GM18909 (cell line): Measurements from ENCODE around the gene AKR1C1.
A peak's percentile ranks its signal among the peaks of the same experiment; 100 is the strongest.
"Not testable (repeated sequence)": the region's sequence is repeated elsewhere in the genome, so short reads cannot be mapped to it uniquely, and the experiment has no call there.

Experiments used
- ATAC-seq: cut with Tn5 transposase; IDR thresholded peaks from one replicate; pipeline ENCODE4 v1.9.1; 2021; ENCODE audit warnings: mild to moderate bottlenecking; ENCODE audit not compliant: unreplicated experiment, poor library complexity

The AKR1C1 gene

DNA sequence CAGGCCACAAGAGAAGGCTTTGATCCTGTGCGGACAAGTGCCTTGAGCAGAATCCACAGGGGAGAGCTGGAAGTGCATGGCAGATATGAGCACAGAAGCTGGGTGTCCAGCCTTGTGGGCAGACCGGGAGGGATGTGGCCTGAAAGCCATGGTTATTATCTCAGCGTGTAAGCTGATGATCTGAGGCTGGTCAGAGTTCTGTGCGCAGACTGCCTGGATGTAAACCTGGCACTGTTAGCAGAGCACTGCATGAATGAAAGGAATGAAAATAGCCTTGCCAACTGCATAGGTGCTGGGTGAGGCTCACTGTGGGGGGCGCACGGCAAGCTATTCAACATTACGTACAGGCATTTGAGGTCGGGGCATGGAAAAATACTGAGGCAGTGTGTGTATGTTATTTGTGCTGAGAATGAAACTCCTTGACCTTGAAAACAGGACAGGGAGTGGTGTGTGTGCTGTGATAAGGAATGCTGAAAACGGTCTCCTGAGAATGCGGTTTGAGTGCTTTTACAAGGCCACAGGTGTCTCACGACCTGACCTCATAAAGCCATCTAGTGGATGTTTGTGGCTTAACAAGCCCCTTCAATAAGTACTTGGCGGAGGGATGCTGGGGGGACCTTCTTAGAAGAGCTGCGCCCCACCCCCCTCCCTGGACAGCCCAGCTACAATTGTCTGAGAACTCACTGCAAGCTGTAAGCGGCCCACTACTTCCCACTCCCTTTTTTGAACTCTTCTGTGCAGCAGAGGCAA lies 18.7 kb downstream of the AKR1C1 start:
- ATAC-seq: peak; percentile 68

- no peak for ATAC-seq
Measured at GRCh38 chr10:4982764-4983226, 19.6 kb downstream of the AKR1C1 start.

DNA sequence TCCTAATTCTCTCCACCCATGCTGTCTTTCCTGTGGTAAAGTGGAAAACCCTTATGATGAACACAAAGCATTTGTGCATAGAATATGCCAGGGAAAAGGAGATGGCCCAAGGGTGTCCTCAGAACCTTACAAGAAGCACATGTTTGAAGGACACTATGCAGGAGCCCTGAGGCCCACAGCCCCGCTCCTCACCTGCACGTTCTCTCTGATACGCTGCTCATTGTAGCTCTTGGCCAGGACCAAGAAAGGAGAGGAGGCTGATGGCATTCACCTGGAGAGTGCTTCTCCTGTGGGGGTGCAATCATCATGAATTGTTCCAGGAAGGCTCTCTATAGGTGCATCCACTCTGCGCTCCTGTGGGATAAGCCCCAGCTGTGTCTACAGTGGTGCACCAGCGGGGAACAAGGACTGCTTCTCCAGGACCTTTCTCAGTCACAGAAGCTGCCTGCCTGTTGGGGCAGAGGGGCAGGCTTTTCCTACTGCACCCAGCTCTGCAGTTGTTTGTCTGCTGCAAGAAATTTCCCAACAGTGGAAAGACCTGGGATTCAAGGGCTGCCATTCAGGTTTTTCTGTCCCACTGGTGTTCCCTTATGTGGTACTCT lies 20.5 kb downstream of the AKR1C1 start:
- ATAC-seq: no peak

GRCh38 chr10:4984223-4984622 lies 21.0 kb downstream of the AKR1C1 start:
- no peak for ATAC-seq

- no peak for ATAC-seq
Measured at GRCh38 chr10:4984971-4985594, 21.9 kb downstream of the AKR1C1 start.

DNA sequence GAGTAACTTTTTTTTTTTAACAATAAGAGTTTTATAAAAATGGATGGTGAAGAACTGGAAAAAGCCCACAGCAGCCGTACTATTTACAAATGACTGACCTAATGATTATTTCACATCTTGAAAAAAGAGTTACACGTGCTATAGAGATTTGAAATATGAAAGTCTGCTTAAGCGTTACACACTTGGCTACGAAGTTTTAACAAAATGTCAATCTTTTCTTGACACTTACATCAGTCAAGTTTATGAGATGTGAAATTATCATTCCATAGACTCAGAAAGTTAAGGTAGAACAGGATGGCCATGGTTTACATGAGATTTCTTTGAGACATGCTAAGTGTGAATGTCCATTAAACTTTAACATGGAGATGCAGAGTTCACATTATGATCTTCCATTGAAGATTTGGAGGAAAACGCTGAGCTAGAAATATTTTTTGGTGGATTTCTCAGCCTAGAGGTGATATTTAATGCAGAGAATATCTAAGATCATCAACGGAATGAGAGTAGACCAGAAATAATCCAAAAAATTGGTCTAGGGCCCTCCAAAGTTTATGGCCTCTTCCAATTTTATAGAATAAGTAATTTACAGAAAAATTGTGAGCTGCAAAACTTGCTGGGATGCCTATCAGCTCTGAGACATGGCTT lies 24.9 kb downstream of the AKR1C1 start:
- not testable (repeated sequence) for ATAC-seq

GRCh38 chr10:4990217-4990616 lies 27.0 kb downstream of the AKR1C1 start:
- ATAC-seq: no peak

- ATAC-seq: not testable (repeated sequence)
Measured at GRCh38 chr10:4991463-4991862, 28.2 kb downstream of the AKR1C1 start.

DNA sequence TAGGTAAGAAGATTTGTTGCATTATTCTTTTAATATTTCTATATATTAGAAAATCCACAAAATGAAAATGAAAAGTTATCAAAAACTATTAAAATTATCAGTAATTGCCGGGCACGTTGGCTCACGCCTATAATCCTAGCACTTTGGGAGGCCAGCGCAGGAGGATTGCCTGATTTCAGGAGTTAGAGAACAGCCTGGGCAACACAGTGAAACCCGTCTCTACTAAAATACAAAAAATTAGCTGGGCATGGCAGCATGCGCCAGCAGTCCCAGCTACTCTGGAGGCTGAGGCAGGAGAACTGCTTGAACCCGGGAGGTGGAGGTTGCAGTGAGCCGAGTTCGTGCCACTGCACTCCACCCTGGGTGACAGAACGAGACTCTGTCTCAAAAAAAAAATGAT lies 29.3 kb downstream of the AKR1C1 start:
- ATAC-seq: not testable (repeated sequence)

DNA sequence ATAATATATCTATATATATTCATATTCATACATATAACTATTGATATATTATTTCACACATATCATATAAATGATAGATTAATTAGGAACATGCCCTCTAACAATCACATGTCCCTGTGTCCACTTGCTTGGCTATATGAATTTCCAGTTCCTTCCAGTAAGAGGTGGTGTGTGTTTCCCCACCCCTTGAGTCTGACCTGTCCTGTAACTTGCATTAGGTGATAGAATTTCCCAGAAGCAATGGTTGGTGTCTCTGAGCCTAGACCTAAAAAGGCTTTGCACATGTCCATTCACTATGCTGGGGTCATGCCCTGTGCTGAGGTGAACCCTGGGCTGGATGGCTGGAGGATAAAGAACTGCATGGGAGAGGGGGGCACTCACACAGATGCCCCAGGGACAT lies 31.0 kb downstream of the AKR1C1 start:
- not testable (repeated sequence) for ATAC-seq

DNA sequence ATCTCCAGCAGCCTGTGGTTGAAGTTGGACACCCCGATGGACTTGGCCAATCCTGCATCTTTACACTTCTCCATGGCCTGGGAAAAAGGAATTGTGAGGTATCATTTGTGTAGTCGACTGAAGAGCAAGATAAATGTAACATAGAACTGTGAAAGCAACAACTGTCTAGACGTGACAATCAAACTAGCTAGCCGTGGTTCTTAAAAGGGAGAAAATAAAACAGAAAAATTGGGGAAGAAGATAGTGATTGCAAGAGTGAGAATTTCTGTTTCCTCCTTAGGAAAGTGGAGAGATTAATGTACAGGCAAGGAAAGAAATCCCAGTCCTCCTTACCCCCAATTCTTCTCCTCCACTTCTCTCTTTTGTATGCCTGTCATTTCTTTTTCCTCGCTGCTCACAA lies 35.5 kb downstream of the AKR1C1 start:
- no peak for ATAC-seq

DNA sequence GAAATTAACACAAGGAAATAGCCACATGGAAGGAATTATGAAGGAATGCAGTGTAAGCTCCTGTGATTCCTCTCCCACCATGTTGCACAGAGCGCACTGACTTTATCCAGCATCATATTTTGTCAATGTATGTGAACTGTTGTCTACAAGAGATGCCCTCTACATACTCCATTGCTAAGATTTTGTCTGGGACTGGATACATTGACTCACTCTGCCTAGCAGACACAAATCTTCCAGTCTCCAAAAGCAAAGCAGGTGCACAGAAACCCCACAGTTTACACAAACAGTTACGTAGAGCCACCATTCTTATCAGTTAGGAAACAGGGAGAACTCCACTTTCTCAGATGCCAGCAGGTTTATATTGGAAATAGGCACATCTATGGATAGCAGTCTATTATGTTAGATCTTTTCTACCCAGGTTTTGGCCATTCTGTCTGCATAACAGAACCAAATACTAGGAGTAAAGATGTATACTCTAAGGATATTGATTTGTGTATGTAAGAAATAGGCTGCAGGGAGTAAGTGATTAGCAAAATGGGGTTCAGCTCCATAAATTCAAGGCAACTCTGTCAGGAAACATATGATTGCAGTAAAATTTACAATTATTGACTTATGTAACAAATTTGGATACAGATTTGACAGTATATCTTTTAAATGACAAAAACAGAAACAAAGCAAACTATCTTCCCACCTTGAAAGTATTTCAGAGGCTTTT lies 39.0 kb downstream of the AKR1C1 start:
- ATAC-seq: no peak

GRCh38 chr10:5003127-5004029 lies 40.2 kb downstream of the AKR1C1 start, which contains the start of gene AKR1C2:
TSS of gene AKR1C2 (minus strand) at chr10:5003857. CDS start at chr10:5003835, 22 bp downstream.
- not testable (repeated sequence) for ATAC-seq

- not testable (repeated sequence) for ATAC-seq
Measured at GRCh38 chr10:5004030-5004385, 40.8 kb downstream of the AKR1C1 start.

GRCh38 chr10:5004501-5004900 lies 41.3 kb downstream of the AKR1C1 start:
- not testable (repeated sequence) for ATAC-seq

- not testable (repeated sequence) for ATAC-seq
Measured at GRCh38 chr10:5008857-5009548, 45.8 kb downstream of the AKR1C1 start.

- ATAC-seq: not testable (repeated sequence)
Measured at GRCh38 chr10:5010043-5010442, 46.8 kb downstream of the AKR1C1 start.

DNA sequence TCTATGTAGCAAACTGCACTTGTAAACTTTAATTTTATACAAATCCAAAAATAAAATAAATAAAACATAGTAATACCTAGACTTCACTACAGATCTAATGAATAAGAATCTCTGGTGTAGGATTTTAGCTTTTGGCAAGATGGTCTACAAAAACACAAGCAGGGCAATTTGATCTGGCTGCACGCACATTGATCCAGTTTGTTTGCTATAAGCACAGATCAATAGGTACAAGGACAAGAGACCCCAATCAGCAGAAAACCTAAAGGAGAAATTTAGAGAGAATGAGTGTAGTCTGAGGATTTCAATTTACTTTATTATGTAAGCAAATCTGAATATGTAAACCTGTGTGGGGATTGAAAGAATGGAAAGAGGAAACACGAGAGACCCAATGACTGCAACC lies 48.2 kb downstream of the AKR1C1 start:
- ATAC-seq: not testable (repeated sequence)

- ATAC-seq: no peak
Measured at GRCh38 chr10:5012595-5012994, 49.4 kb downstream of the AKR1C1 start.
